Stimulated activated CD4-positive, alpha-beta T cell treated with anti-CD3 and anti-CD28 coated beads, Interleukin-15, amount 100 ng/mL, for 48 hours (primary cell): Measurements from ENCODE around the gene SNX33.
"Not testable (repeated sequence)": the region's sequence is repeated elsewhere in the genome, so short reads cannot be mapped to it uniquely, and the experiment has no call there.

ENCODE experiments used
- DNase-seq, 2 donors: peaks; one replicate each; pipeline ENCODE4 v3.0.0-alpha.2; 2020; ENCODE audit warnings: low read depth in 2 of 2

SNX33 gene

GRCh38 chr15:75662823-75663519, 15.3 kb downstream of the SNX33 start:
- DNase-seq: no peak

DNA sequence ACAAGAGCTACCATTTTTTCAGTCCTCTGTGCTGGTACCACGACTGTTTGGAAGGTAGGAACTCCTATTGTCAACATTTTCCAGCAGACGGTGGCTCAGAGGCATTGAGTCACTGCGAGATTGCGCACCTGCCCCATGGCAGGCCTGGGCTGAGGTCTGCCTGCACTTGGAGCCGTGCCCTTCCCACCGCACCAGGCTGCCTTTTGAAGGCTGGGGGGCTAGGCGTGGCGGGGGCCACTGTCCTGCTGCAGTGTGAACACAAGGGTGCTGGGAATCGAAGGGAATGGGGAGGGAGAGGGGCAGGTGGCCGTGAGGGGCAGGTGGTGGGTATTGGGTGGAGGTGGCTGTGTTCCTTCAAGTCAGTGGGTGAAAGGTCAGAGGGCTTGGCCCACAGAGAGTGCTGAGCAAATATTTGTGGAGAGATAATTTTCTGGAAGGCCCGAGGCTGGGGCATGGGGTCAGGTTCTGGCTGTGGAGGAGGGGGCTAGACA, 16.3 kb downstream of the SNX33 start:
- DNase-seq: no peak

DNA sequence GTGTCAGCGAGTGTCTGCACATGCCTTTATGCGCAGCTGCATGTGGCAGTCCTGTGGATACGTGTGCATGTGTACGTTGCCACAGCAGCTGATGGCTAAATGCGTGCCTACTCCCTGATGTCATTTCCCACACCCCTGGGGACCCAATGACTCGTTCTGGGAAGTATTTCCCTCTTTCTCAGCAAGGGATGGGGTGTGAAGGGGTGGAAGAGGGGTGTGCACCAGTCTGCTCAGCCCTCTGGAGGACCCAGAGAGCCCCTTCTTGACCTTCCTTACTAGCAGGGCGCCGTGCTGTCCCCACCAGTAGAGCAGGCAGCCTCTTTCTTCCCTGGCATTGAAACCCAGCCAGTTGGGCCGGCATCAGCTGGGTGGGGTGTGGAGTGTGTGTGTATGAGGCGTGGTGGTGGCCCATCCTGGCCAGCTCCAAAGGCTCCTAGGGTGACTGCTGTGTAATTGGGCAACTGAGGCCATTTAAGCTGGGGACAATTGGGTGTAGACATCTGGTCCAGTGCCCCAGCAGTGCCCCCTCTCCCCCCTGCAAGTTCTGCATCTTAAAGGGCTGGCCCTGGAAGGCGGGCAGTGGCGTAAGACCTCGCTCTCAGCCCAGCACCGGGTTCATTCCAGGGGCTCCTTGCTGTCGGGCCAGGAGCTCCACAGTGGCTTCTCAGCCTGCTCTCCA, 19.2 kb downstream of the SNX33 start:
- no peak for DNase-seq

GRCh38 chr15:75669191-75669878, 21.6 kb downstream of the SNX33 start:
- DNase-seq: no peak

DNA sequence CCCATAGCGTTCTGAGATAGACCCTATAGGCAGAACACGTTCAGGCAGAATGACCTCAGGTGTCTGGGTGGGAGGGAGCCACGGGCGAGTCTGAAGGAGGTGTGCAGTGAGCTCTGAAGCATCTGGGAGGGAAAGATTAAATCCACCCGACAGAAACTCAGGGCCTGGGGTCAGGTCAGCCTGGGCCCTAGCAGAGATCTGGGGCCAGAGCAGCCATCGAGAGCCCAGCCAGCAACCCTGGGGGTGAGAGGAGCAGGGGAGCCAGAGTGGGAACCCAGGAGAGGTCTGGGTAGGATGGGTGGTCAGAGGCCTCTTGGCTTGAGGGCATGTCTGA, 22.1 kb downstream of the SNX33 start:
- no peak for DNase-seq

DNA sequence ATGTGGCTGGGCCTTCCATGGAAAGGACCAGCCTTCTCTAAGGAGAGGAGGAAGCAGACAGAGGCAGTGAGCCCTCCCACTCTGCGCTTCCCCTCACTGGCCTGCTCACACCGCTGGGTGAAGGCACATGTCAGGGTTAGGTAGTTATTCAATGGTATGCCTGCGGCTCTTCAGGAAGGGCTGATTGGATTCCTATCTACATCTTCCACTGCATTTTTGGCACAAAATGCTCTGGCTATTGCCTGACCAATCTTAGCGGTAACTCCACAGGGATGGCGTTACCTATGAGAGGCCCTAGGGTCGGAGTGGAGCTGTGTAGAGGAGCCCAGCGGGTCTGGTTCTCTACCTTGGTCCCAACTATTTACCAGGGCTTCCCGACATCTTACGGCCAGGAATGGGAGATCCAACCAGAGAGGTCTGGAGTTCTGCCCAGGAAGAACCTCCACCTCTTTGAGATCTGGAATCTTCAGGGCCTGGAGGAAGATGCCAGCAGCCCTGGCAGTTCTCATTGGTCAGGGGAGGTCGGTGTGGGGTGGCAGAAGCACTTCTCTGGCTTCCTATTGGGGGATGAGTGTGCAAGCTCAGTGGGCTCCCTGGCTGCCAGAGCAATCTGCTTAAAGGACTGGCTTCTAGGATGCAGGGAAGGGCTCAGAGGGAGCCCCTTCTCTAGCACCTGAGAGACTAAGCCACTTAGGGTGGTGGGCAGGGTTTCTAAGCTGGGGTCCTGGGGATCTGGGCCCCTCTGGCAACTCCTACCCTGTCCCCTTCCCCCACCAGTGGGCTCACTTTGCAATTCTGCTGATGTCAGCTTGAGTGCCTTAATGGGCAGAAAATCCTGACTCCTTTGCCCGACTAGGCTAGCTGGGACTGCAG, 24.3 kb downstream of the SNX33 start:
- DNase-seq: no peak

DNA sequence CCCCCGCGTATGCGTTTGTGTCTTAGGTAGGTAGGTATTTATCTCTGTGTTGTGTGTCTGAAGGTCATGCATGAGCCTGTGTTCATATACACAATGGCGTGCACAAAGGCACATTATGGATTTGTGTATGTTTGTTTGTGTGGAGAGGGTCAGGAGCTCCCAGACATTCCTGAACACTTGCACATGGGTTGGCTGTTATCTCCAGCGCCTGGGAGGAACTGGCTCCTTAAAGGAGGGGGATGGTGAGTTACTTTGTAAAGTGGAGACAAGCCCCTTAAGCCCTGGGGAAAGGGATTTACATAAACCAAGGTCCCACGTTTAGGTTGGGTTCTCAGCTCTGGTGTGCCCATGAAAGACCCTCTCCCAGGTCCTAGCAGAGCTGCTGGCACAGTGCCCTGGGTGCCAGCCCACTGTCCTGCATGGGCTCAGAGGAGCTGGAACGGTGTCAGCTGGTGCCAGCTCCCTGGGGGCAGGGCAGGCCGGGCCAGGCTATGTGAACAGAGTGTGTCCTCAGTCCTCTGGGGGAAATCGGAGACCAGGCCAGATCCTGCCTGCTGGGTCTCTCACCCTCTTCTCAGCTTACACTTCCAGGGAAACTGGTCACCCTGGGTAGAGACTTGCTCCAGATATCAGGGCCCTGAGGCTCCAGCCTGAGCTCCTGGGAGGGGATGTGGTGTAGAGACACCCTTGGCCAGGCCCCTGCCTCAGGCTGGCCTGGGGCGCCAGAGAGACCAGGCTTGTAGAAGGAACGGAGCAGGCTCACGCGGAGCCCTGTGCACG, 25.1 kb downstream of the SNX33 start:
- DNase-seq: no peak

GRCh38 chr15:75673426-75674235, 25.9 kb downstream of the SNX33 start:
- no peak for DNase-seq

- no peak for DNase-seq
These were observed 26.7 kb downstream of the SNX33 start for GRCh38 chr15:75674366-75674765.

- no peak for DNase-seq
These were observed 28.1 kb downstream of the SNX33 start for GRCh38 chr15:75675579-75676404.

DNA sequence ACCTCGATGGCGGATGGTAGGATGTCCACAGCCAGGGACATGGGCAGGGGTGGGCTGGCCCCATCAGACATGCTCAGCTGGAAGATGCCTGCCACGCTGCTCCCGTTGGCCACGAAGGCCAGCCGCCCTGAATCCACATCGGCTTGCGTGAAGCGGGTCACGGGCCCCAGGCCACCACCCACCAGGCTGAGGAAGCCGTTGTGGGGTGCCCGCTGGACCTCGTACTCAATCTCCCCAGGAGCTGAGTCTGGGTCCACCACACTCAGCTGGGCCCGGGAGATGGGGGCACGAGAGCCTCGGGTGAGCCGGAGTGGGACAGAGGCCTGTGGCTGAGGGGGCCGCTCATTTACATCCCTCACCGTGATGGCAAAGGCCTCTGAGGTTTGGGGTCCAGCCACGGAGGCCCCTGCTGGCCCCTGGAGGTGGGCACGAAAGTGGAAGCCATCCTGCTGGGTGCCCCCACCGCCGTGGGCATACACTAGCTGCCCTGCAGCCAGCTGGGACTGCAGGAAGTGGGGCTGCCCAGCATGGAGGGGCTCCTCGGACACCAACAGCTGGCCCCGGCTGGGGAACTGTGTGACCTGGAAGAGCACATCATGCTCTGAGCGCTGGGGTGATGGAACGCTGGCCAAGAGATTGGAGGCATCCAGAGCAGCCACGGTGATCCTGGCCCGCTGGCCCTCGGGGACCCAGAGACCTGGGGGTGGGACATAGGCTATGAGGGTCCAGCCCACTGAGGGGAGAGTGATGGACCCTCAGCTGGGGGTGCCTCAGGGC, 29.2 kb downstream of the SNX33 start:
- DNase-seq: no peak

- no peak for DNase-seq
These were observed 30.0 kb downstream of the SNX33 start for GRCh38 chr15:75677465-75678323.

GRCh38 chr15:75678324-75678690, 30.6 kb downstream of the SNX33 start:
- not testable (repeated sequence) for DNase-seq

GRCh38 chr15:75680007-75680789, 32.5 kb downstream of the SNX33 start:
- no peak for DNase-seq

- no peak for DNase-seq
These were observed 34.7 kb downstream of the SNX33 start for GRCh38 chr15:75682181-75683135.
